H1 (cell line): Measurements from ENCODE around the gene MKI67. TPM values are rescaled to one million over a fixed set of nuclear protein-coding genes. Genes with fewer than 3 reads are reported as not detected.

Experiments used
- CTCF ChIA-PET: fragments of 300-600 bp; sonication (Branson Sonifier 250); formaldehyde crosslinking; loops from one replicate; lab custom pipeline; 2021; ENCODE audit not compliant: partially characterized antibody; lab: Charles Lee
- POLR2A ChIA-PET: fragments of 300-600 bp; sonication (Branson Sonifier 250); formaldehyde crosslinking; loops from one replicate; lab custom pipeline; 2021; ENCODE audit warnings: inconsistent platforms; ENCODE audit not compliant: partially characterized antibody; lab: Charles Lee
- DNase-seq, 2 experiments: peaks; one replicate each; pipeline versions ENCODE4 v3.0.0 to v3.0.0-alpha.2; 2010 to 2022; ENCODE audit warnings: low spot score in 2 of 2, low read depth in 1 of 2, mixed read lengths in 1 of 2
- FAIRE-seq: peaks from 2 replicates; lab custom pipeline; 2011; peaks lifted over from hg19 to GRCh38; lab: Jason Lieb, UNC
- H2AFZ ChIP-seq: 2 replicates; pipeline ENCODE4 v1.8.1; 2012; ENCODE audit warnings: low read length, inconsistent platforms
- H2AK5ac ChIP-seq: 2 replicates; pipeline ENCODE4 v1.6.1; 2013; ENCODE audit warnings: low read depth, low read length
- H2BK120ac ChIP-seq: replicated peaks from 2 replicates; pipeline ENCODE3; 2013; ENCODE audit warnings: low read depth, low read length, inconsistent platforms
- H2BK12ac ChIP-seq: 2 replicates; pipeline ENCODE4 v1.6.1; 2013; ENCODE audit warnings: low read depth, low read length
- H2BK15ac ChIP-seq: 2 replicates; pipeline ENCODE4 v1.6.1; 2013; ENCODE audit warnings: low read length
- H2BK20ac ChIP-seq: 2 replicates; pipeline ENCODE4 v1.6.1; 2013; ENCODE audit warnings: low read length
- H2BK5ac ChIP-seq: 2 replicates; pipeline ENCODE4 v1.6.1; 2013; ENCODE audit warnings: low read depth, low read length
- H3K14ac ChIP-seq: 2 replicates; pipeline ENCODE4 v1.6.1; 2013; ENCODE audit warnings: inconsistent platforms; ENCODE audit not compliant: insufficient read length
- H3K18ac ChIP-seq: 2 replicates; pipeline ENCODE4 v1.6.1; 2013; ENCODE audit warnings: low read length; ENCODE audit errors: extremely low read depth
- H3K23ac ChIP-seq: 2 replicates; pipeline ENCODE4 v1.6.1; 2013; ENCODE audit warnings: inconsistent platforms; ENCODE audit not compliant: insufficient read length
- H3K23me2 ChIP-seq: 2 replicates; pipeline ENCODE4 v1.6.1; 2013; ENCODE audit warnings: low read depth, low read length
- H3K27ac ChIP-seq: 2 replicates; pipeline ENCODE4 v1.6.1; 2011; ENCODE audit warnings: low read depth, low read length, inconsistent platforms
- H3K27me3 ChIP-seq, 4 experiments: replicated peaks in 1 of 4; 1 replicate in 1 of 4; 2 replicates in 3 of 4; pipeline versions ENCODE4 v1.6.1 to v1.8.1; 2011 to 2013; ENCODE audit warnings: low read length in 3 of 4, mild to moderate bottlenecking in 3 of 4, inconsistent platforms in 2 of 4, mixed read lengths in 2 of 4, moderate library complexity in 1 of 4; ENCODE audit not compliant: control insufficient read depth in 3 of 4, insufficient read depth in 3 of 4; ENCODE audit errors: extremely low read depth in 1 of 4
- H3K36me3 ChIP-seq, 4 experiments: 2 replicates each; pipeline versions ENCODE4 v1.6.1 to v1.8.1; 2011 to 2013; ENCODE audit warnings: mild to moderate bottlenecking in 4 of 4, low read length in 3 of 4, moderate library complexity in 2 of 4, control low read depth in 1 of 4, inconsistent platforms in 1 of 4; ENCODE audit not compliant: insufficient read depth in 4 of 4, control insufficient read depth in 2 of 4
- H3K4ac ChIP-seq: replicated peaks from 2 replicates; pipeline ENCODE3; 2013; ENCODE audit warnings: low read length, low read depth, mixed read lengths, inconsistent platforms; ENCODE audit not compliant: insufficient read length
- H3K4me1 ChIP-seq, 4 experiments: replicated peaks in 1 of 4; 1 replicate in 1 of 4; 2 replicates in 3 of 4; pipeline versions ENCODE4 v1.6.1 to v1.8.1; 2011 to 2013; ENCODE audit warnings: low read length in 3 of 4, inconsistent platforms in 2 of 4, mixed read lengths in 1 of 4; ENCODE audit not compliant: insufficient read depth in 4 of 4, control insufficient read depth in 3 of 4
- H3K4me2 ChIP-seq, 2 experiments: 2 replicates each; pipeline versions ENCODE4 v1.6.1 to v1.8.1; 2011 to 2013; ENCODE audit warnings: low read depth in 2 of 2, low read length in 2 of 2, control low read depth in 1 of 2, inconsistent platforms in 1 of 2, mild to moderate bottlenecking in 1 of 2; ENCODE audit not compliant: insufficient read depth in 1 of 2
- H3K4me3 ChIP-seq, 4 experiments: fragments of 200-600, 300-600 bp in 1 of 4; sonication (generic), shearing (Covaris generic), sonication (Bioruptor Twin) in 1 of 4; 2 replicates each; pipeline versions ENCODE4 v1.5.1 to v1.8.1; 2011 to 2016; ENCODE audit warnings: low read length in 4 of 4, low read depth in 3 of 4, control low read depth in 2 of 4, inconsistent platforms in 2 of 4, mild to moderate bottlenecking in 2 of 4, mixed read lengths in 1 of 4, moderate library complexity in 1 of 4; ENCODE audit not compliant: insufficient read depth in 2 of 4; ENCODE audit errors: extremely low read depth in 1 of 4
- H3K56ac ChIP-seq: replicated peaks from 2 replicates; pipeline ENCODE3; 2013; ENCODE audit warnings: low read depth, mild to moderate bottlenecking, mixed read lengths, low read length, inconsistent platforms; ENCODE audit not compliant: insufficient read length
- H3K79me1 ChIP-seq: 2 replicates; pipeline ENCODE4 v1.6.1; 2013; ENCODE audit warnings: low read depth, low read length, control low read depth
- H3K79me2 ChIP-seq, 2 experiments: 2 replicates each; pipeline versions ENCODE4 v1.6.1 to v1.8.1; 2012 to 2013; ENCODE audit warnings: low read length in 2 of 2, mild to moderate bottlenecking in 2 of 2, inconsistent platforms in 1 of 2; ENCODE audit not compliant: insufficient read depth in 2 of 2, control insufficient read depth in 1 of 2
- H3K9ac ChIP-seq, 4 experiments: replicated peaks in 1 of 4; 1 replicate in 1 of 4; 2 replicates in 3 of 4; pipeline versions ENCODE4 v1.6.1 to v1.8.1; 2011 to 2013; ENCODE audit warnings: low read depth in 3 of 4, low read length in 3 of 4, control low read depth in 2 of 4, mild to moderate bottlenecking in 2 of 4, moderate library complexity in 2 of 4, inconsistent platforms in 1 of 4; ENCODE audit errors: extremely low read depth in 1 of 4
- H3K9me3 ChIP-seq, 2 experiments: 2 replicates each; pipeline versions ENCODE4 v1.6.1 to v1.8.1; 2012 to 2013; ENCODE audit warnings: mild to moderate bottlenecking in 2 of 2, moderate library complexity in 2 of 2, control low read depth in 1 of 2, inconsistent platforms in 1 of 2, low read depth in 1 of 2, low read length in 1 of 2, mixed read lengths in 1 of 2; ENCODE audit not compliant: insufficient read depth in 2 of 2
- H4K20me1 ChIP-seq, 2 experiments: replicated peaks in 1 of 2; 2 replicates each; pipeline versions ENCODE3 to v1.8.1; 2011 to 2013; ENCODE audit warnings: inconsistent platforms in 2 of 2, low read length in 2 of 2, mild to moderate bottlenecking in 1 of 2; ENCODE audit not compliant: insufficient read depth in 2 of 2, control insufficient read depth in 1 of 2
- H4K5ac ChIP-seq: 2 replicates; pipeline ENCODE4 v1.6.1; 2013; ENCODE audit warnings: low read length, low read depth, mixed read lengths, inconsistent platforms; ENCODE audit not compliant: insufficient read length
- H4K8ac ChIP-seq: 2 replicates; pipeline ENCODE4 v1.8.0; 2013; ENCODE audit warnings: mild to moderate bottlenecking, moderate library complexity, low read length, inconsistent platforms; ENCODE audit not compliant: insufficient read depth; ENCODE audit errors: extremely low read depth
- H4K91ac ChIP-seq: replicated peaks from 2 replicates; pipeline ENCODE3; 2013; ENCODE audit warnings: low read length, mixed read lengths, inconsistent platforms; ENCODE audit not compliant: insufficient read length
- CBX5 ChIP-seq: fragments of 300-800, 300-1000 bp; sonication (generic); IDR thresholded peaks from 2 replicates; pipeline ENCODE4 v1.7.1; 2016; ENCODE audit warnings: antibody characterized with exemption, low read length, low read depth
- CHD2 ChIP-seq: IDR thresholded peaks from 2 replicates; pipeline ENCODE4 v1.6.1; 2012; ENCODE audit warnings: low read length, improper control_type of control experiment
- EGR1 ChIP-seq: IDR thresholded peaks from 2 replicates; pipeline ENCODE4 v1.6.1; 2011; ENCODE audit warnings: low read depth, low read length, borderline replicate concordance
- GTF2F1 ChIP-seq: IDR thresholded peaks from 2 replicates; pipeline ENCODE4 v1.6.1; 2012; ENCODE audit warnings: low read depth, low read length, improper control_type of control experiment, borderline replicate concordance
- JUN ChIP-seq: IDR thresholded peaks from 2 replicates; pipeline ENCODE4 v1.6.1; 2011; ENCODE audit warnings: low read depth, mild to moderate bottlenecking, improper control_type of control experiment, low read length
- PHF8 ChIP-seq: fragments of 200-600 bp; sonication (generic); conservative IDR thresholded peaks from 2 replicates; pipeline ENCODE4 v1.7.1; 2012; ENCODE audit warnings: low read depth, mild to moderate bottlenecking, inconsistent platforms, low read length, moderate library complexity
- RFX5 ChIP-seq: IDR thresholded peaks from 2 replicates; pipeline ENCODE4 v1.6.1; 2011; ENCODE audit warnings: low read depth, low read length, improper control_type of control experiment, borderline replicate concordance
- SP4 ChIP-seq: IDR thresholded peaks from 2 replicates; pipeline ENCODE4 v1.6.1; 2012; ENCODE audit warnings: low read length, inconsistent platforms
- SRF ChIP-seq: IDR thresholded peaks from 2 replicates; pipeline ENCODE4 v1.6.1; 2011; ENCODE audit warnings: mild to moderate bottlenecking, low read depth, low read length, moderate library complexity
- ZNF274 ChIP-seq: IDR thresholded peaks from 2 replicates; pipeline ENCODE4 v1.7.0; 2012; ENCODE audit warnings: low read length, borderline replicate concordance; ENCODE audit errors: extremely low read depth
- WGBS, 2 experiments: shearing (Covaris generic) in 1 of 2; methylation state at CpG; one replicate each; pipeline versions ENCODE4 v1.1.6 to v1.1.7; 2013 to 2015; ENCODE audit warnings: low lambda C conversion rate in 2 of 2, mixed read lengths in 2 of 2, inconsistent platforms in 1 of 2, low coverage in 1 of 2, missing lambda C conversion rate in 1 of 2; ENCODE audit not compliant: insufficient replicate concordance in 2 of 2, insufficient coverage in 1 of 2, insufficient read length in 1 of 2; ENCODE audit errors: extremely low coverage in 1 of 2, missing lambda C conversion rate in 1 of 2; 5-methylcytosine and 5-hydroxymethylcytosine counted together
- polyA plus RNA-seq, 7 experiments: library from polyadenylated mRNA; depleted of rRNA in 3 of 7; stranded (reverse) in 5 of 7; unstranded in 2 of 7; fragments of >200 nt in 5 of 7; fragments of 200-250 nt in 2 of 7; gene quantifications; 1 replicate in 5 of 7; 2 replicates in 1 of 7; 4 replicates in 1 of 7; pipeline versions ENCODE4 v1.2.1 to v1.2.3, GENCODE V29; 2011 to 2013; ENCODE audit warnings: missing spikeins in 2 of 7, mixed read lengths in 2 of 7
- total RNA-seq: library from RNA; stranded (reverse); fragmentation: NEBNext Ultra II Directional; extraction: Animal tissue kit (Norgen Biotek cat#: 25700); gene quantifications from 2 replicates; pipeline ENCODE4 v1.2.1, GENCODE V29; 2021
- TF ChIP-seq, protein P1 (sequence below), 3 experiments: IDR thresholded peaks; 1 replicate in 2 of 3; 2 replicates in 1 of 3; pipeline versions ENCODE4 v1.5.1 to v1.6.1; 2011; ENCODE audit warnings: low read length in 3 of 3, mild to moderate bottlenecking in 3 of 3, inconsistent platforms in 2 of 3, low read depth in 1 of 3, moderate library complexity in 1 of 3; ENCODE audit not compliant: insufficient read depth in 1 of 3; ENCODE audit errors: control extremely low read depth in 1 of 3

Gene MKI67
- total and polyA plus RNA-seq, 2 of the 8 experiments (the other 6 are each of a cell fraction or from before 2014, with no cell fraction given): 15.8 to 85.1 TPM

DNA sequence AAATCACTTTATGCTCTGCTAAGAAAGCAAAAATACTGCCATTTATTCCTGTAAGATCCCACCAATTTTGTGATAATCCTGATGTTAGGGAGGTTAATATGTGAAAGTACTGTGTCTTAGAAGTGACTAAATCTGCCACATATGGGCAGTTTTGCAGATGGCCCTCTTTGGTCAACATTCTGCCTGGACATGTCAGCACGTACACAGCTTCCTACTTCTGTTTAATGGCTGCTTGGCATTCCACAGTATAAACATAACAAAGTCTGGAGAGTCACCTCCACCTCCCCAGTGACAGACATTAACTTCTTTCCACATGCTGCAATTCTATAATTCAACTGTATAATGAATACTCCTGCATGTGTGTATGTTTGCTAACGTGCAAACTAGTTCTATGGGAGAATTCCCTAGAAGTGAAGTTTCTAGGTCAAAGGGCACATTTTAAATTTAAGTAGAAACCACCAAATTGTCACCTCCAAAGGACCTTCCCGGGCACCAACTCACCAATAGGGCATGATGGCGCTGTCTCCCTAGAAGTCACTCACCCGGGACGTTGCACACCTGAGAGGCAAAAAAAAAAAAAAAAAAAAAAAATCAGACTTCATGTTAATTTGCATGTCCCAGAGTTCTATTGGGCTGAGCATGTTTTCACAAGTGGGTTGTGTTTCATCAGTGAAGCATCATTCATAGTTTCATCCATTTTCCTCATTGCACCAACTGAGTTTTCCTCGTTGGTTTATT is 38.9 kb downstream of the MKI67 start:
- ChIA-PET POLR2A (no interaction called here), CTCF (interaction anchor here (1.4 to 1.5 kb wide), 2 partner anchors 8 to 30 kb away, joined by 4 to 5 read pairs; no protein-coding TSS in a partner anchor)
- Histone ChIP-seq H4K20me1 (no peaks in the 10 kb centered on the region), H2AK5ac (no peak overlapping the region), H3K9ac (no peak overlapping the region), H3K14ac (no peak overlapping the region), H3K4me2 (no peak overlapping the region), H3K56ac (no peak overlapping the region), H4K91ac (no peak overlapping the region), H4K5ac (no peak overlapping the region), H2BK12ac (no peak overlapping the region), H3K27ac (no peak overlapping the region), H3K23me2 (no peaks in the 10 kb centered on the region), H3K4me3 (no peak overlapping the region), H3K79me1 (no peaks in the 10 kb centered on the region), H2BK20ac (no peak overlapping the region), H3K4me1 (peaks cover 8 to 24% (median 12%) of the 10 kb centered on the region in 4 experiments; a peak in 6 of 7 replicates), H4K8ac (no peak overlapping the region), H2AFZ (no peak overlapping the region), H3K79me2 (no peaks in the 10 kb centered on the region), H2BK120ac (peak overlapping the region; percentile 31), H3K27me3 (no peaks in the 10 kb centered on the region), H3K18ac (no peak overlapping the region), H3K23ac (no peak overlapping the region), H2BK15ac (0 out of 2 replicates have a peak overlapping the region, but pooled peaks have one; percentile 31), H3K9me3 (no peaks in the 10 kb centered on the region), H3K36me3 (no peaks in the 10 kb centered on the region), H3K4ac (no peak overlapping the region), H2BK5ac (no peak overlapping the region)
- WGBS, 2 experiments: 91% methylated on average over 7 of the region's 7 CpGs; no CpG with 5 or more reads in 1 of the 2 experiments
- DNase-seq (no peak), FAIRE-seq (no peak)
- TF ChIP-seq GTF2F1 (no peak), CBX5 (no peak), RFX5 (no peak), SRF (no peak), PHF8 (no peak), JUN (no peak), EGR1 (no peak), SP4 (no peak), CHD2 (no peak), ZNF274 (no peak)
- TF ChIP-seq, protein P1, sequence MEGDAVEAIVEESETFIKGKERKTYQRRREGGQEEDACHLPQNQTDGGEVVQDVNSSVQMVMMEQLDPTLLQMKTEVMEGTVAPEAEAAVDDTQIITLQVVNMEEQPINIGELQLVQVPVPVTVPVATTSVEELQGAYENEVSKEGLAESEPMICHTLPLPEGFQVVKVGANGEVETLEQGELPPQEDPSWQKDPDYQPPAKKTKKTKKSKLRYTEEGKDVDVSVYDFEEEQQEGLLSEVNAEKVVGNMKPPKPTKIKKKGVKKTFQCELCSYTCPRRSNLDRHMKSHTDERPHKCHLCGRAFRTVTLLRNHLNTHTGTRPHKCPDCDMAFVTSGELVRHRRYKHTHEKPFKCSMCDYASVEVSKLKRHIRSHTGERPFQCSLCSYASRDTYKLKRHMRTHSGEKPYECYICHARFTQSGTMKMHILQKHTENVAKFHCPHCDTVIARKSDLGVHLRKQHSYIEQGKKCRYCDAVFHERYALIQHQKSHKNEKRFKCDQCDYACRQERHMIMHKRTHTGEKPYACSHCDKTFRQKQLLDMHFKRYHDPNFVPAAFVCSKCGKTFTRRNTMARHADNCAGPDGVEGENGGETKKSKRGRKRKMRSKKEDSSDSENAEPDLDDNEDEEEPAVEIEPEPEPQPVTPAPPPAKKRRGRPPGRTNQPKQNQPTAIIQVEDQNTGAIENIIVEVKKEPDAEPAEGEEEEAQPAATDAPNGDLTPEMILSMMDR (IDR thresholded peaks at IDR 0.05; ENCODE audit: control extremely low read depth in 1 of 3, insufficient read depth in 1 of 3, low read depth in 1 of 3, low read length in 3 of 3): no peak
